Superior temporal gyrus (tissue), 1 donor: ENCODE measurements around the gene KCND2.
A peak's percentile ranks its signal among the peaks of the same experiment; 100 is the strongest.
"Not testable (repeated sequence)": the region's sequence is repeated elsewhere in the genome, so short reads cannot be mapped to it uniquely, and the experiment has no call there.

Experiments used
- DNase-seq: peaks from one replicate; pipeline ENCODE4 v3.0.0-alpha.2; 2016; ENCODE audit errors: extremely low spot score

KCND2 gene

GRCh38 chr7:120587243-120587642 lies 314.3 kb downstream of the KCND2 start:
- no peak for DNase-seq

GRCh38 chr7:120588416-120588815 lies 315.4 kb downstream of the KCND2 start:
- no peak for DNase-seq

- DNase-seq, result no peak
These were observed 315.9 kb downstream of the KCND2 start for GRCh38 chr7:120588862-120589261.

- DNase-seq, result no peak
These were observed 327.6 kb downstream of the KCND2 start for GRCh38 chr7:120600607-120601006.

GRCh38 chr7:120603366-120603765 lies 330.4 kb downstream of the KCND2 start:
- DNase-seq, result no peak

GRCh38 chr7:120609136-120609753 lies 336.3 kb downstream of the KCND2 start:
- DNase-seq, result no peak

- no peak for DNase-seq
These were observed 339.0 kb downstream of the KCND2 start for GRCh38 chr7:120611975-120612374.

GRCh38 chr7:120615703-120616102 lies 342.7 kb downstream of the KCND2 start:
- no peak for DNase-seq

- no peak for DNase-seq
These were observed 344.3 kb downstream of the KCND2 start for GRCh38 chr7:120617275-120617674.

GRCh38 chr7:120628251-120628650 lies 355.3 kb downstream of the KCND2 start:
- DNase-seq, result no peak

- DNase-seq, result no peak
These were observed 366.9 kb downstream of the KCND2 start for GRCh38 chr7:120639884-120640283.

- DNase-seq, result peak; percentile 45
These were observed 373.0 kb downstream of the KCND2 start for GRCh38 chr7:120645966-120646365.

- no peak for DNase-seq
These were observed 381.3 kb downstream of the KCND2 start for GRCh38 chr7:120654241-120654640.

- DNase-seq, result no peak
These were observed 385.5 kb downstream of the KCND2 start for GRCh38 chr7:120658516-120658915.

GRCh38 chr7:120662291-120662690 lies 389.3 kb downstream of the KCND2 start:
- DNase-seq, result no peak

- DNase-seq, result no peak
These were observed 392.1 kb downstream of the KCND2 start for GRCh38 chr7:120665068-120665467.

GRCh38 chr7:120675076-120675475 lies 402.1 kb downstream of the KCND2 start:
- no peak for DNase-seq

- no peak for DNase-seq
These were observed 404.6 kb downstream of the KCND2 start for GRCh38 chr7:120677535-120677934.

- DNase-seq, result no peak
These were observed 408.0 kb downstream of the KCND2 start for GRCh38 chr7:120680985-120681384.

GRCh38 chr7:120684463-120684862 lies 411.5 kb downstream of the KCND2 start:
- no peak for DNase-seq

GRCh38 chr7:120691915-120692314 lies 418.9 kb downstream of the KCND2 start:
- no peak for DNase-seq

GRCh38 chr7:120695848-120696247 lies 422.9 kb downstream of the KCND2 start:
- DNase-seq, result no peak

- no peak for DNase-seq
These were observed 427.8 kb downstream of the KCND2 start for GRCh38 chr7:120700796-120701195.

GRCh38 chr7:120702408-120702807 lies 429.4 kb downstream of the KCND2 start:
- DNase-seq, result not testable (repeated sequence)
